ENCODE results near the gene CCDC9. TPM values are rescaled to one million over a fixed set of nuclear protein-coding genes. Genes with fewer than 3 reads are reported as not detected.
A peak's percentile ranks its signal among the peaks of the same experiment; 100 is the strongest.
"Not testable (repeated sequence)": the region's sequence is repeated elsewhere in the genome, so short reads cannot be mapped to it uniquely, and the experiment has no call there.

CCDC9 gene
- total RNA-seq, 4 donors from 2014 or later: 6.6 to 16.8 (median 10.5) TPM

GRCh38 chr19:47274071-47274890 lies 18.0 kb downstream of the CCDC9 start, which contains the start of gene INAFM1:
Gene INAFM1, plus strand, starts transcription at chr19:47274885. Its CDS starts 35 bp downstream, at chr19:47274920.
- H3K27me3 ChIP-seq: no peaks in the 10 kb centered on the region
- peak within 1 kb of the TSS; percentile 99 to 100 (median 99) for H3K27ac ChIP-seq
- peak; percentile 90 for DNase-seq
- intact Hi-C loops (cut with DNase I): no loop called here
- WGBS, 2 donors: 2 to 4% methylated on average over 4 to 17 of the region's 72 CpGs
- H3K9me3 ChIP-seq: no peaks in the 10 kb centered on the region
- peak in 2 of 4 donors; percentile 0 to 51 for TF ChIP-seq POLR2A (IDR thresholded peaks at IDR 0.05)
- TF ChIP-seq, protein P1, sequence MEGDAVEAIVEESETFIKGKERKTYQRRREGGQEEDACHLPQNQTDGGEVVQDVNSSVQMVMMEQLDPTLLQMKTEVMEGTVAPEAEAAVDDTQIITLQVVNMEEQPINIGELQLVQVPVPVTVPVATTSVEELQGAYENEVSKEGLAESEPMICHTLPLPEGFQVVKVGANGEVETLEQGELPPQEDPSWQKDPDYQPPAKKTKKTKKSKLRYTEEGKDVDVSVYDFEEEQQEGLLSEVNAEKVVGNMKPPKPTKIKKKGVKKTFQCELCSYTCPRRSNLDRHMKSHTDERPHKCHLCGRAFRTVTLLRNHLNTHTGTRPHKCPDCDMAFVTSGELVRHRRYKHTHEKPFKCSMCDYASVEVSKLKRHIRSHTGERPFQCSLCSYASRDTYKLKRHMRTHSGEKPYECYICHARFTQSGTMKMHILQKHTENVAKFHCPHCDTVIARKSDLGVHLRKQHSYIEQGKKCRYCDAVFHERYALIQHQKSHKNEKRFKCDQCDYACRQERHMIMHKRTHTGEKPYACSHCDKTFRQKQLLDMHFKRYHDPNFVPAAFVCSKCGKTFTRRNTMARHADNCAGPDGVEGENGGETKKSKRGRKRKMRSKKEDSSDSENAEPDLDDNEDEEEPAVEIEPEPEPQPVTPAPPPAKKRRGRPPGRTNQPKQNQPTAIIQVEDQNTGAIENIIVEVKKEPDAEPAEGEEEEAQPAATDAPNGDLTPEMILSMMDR (IDR thresholded peaks at IDR 0.05): no peak
- peak within 1 kb of the TSS; percentile 55 to 85 (median 78) for H3K4me3 ChIP-seq
- peaks cover 11 to 54% (median 21%) of the 10 kb centered on the region in 3 donors for H3K4me1 ChIP-seq
- peaks cover 11 to 28% (median 19%) of the 10 kb centered on the region in 3 donors for H3K36me3 ChIP-seq

- H3K27ac ChIP-seq: peak overlapping the region; percentile 69 to 100 (median 99)
- WGBS, 2 donors: 42 to 45% methylated on average over 4 to 19 of the region's 82 CpGs
- DNase-seq: no peak
- no peaks in the 10 kb centered on the region for H3K9me3 ChIP-seq
- H3K4me1 ChIP-seq: peaks cover 11 to 54% (median 21%) of the 10 kb centered on the region in 3 donors
- H3K4me3 ChIP-seq: peak overlapping the region; percentile 55 to 85 (median 78)
- peaks cover 11 to 20% (median 16%) of the 10 kb centered on the region in 3 donors for H3K36me3 ChIP-seq
- TF ChIP-seq, protein P1 (IDR thresholded peaks at IDR 0.05): no peak
- TF ChIP-seq POLR2A (IDR thresholded peaks at IDR 0.05): no peak
- no peaks in the 10 kb centered on the region for H3K27me3 ChIP-seq
- intact Hi-C loops (cut with DNase I): no loop called here
Observed at GRCh38 chr19:47274891-47275761, 18.8 kb downstream of the CCDC9 start.

DNA sequence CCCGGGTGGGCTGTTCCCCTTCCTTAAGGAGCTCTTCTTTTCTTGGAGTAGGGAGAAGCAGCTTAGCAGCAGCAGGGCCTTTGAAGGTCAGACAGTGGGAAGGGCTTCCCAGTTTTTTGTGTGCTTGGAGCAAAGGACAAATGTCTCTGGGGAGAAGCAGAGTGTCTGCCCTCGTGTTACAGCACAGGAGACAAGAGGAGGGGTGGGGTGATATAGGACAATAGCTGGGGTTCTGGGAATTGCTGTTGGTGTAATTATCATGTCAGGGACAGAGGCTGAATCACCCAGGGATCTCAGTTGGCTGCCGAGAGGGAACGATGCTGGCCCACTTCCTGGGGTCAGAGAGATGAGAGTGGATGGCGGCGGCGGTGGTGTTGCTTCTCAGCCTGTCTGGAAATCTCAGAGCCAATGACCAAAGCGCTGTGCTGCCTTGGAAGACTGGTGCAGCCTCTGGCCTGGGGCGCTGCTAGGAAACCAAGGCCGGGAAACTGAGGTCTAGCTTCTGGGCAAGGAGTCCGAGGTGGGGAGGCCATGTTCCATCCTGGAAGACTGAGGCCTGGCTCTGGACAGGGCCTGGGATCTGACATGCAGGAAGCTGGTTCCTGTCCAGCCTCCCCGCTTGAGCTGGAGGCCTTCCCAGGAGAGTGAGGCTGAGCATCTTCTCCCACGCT lies 19.6 kb downstream of the CCDC9 start:
- no peaks in the 10 kb centered on the region for H3K9me3 ChIP-seq
- H3K27ac ChIP-seq: peak overlapping the region; percentile 69 to 100 (median 99)
- peaks cover 11 to 54% (median 21%) of the 10 kb centered on the region in 3 donors for H3K4me1 ChIP-seq
- peak overlapping the region in 3 of 4 donors; percentile 76 to 85 (median 79) for H3K4me3 ChIP-seq
- peaks cover 4 to 12% (median 8%) of the 10 kb centered on the region in 3 donors for H3K36me3 ChIP-seq
- 59 to 66% methylated on average over 5 to 8 of the region's 13 CpGs for WGBS, 2 donors
- no peaks in the 10 kb centered on the region for H3K27me3 ChIP-seq
- TF ChIP-seq POLR2A (IDR thresholded peaks at IDR 0.05): no peak
- TF ChIP-seq, protein P1 (IDR thresholded peaks at IDR 0.05): no peak
- intact Hi-C loops (cut with DNase I): no loop called here
- no peak for DNase-seq

GRCh38 chr19:47276513-47276912 lies 20.2 kb downstream of the CCDC9 start:
- Histone ChIP-seq H3K27ac (peak overlapping the region in 3 of 4 donors; percentile 69 to 100 (median 99)), H3K4me1 (peaks cover 11 to 54% (median 21%) of the 10 kb centered on the region in 3 donors)
- H3K4me3 ChIP-seq; intact Hi-C loops (cut with DNase I); H3K27me3 ChIP-seq; H3K36me3 ChIP-seq; H3K9me3 ChIP-seq; DNase-seq: not testable (repeated sequence)
- 80 to 95% methylated on average over 3 of the region's 3 CpGs for WGBS, 2 donors

GRCh38 chr19:47280183-47280797 lies 24.0 kb downstream of the CCDC9 start:
- DNase-seq: no peak
- H3K9me3 ChIP-seq: no peaks in the 10 kb centered on the region
- no peak overlapping the region for H3K27ac ChIP-seq
- no peaks in the 10 kb centered on the region for H3K36me3 ChIP-seq
- intact Hi-C loops (cut with DNase I): no loop called here
- peaks cover 7 to 28% (median 9%) of the 10 kb centered on the region in 3 donors for H3K4me1 ChIP-seq
- TF ChIP-seq POLR2A (IDR thresholded peaks at IDR 0.05): no peak
- TF ChIP-seq, protein P1 (IDR thresholded peaks at IDR 0.05): peak in 3 of 6 experiments; percentile 23 to 52 (median 29)
- H3K4me3 ChIP-seq: no peak overlapping the region
- H3K27me3 ChIP-seq: no peaks in the 10 kb centered on the region
- WGBS, 2 donors: 82 to 89% methylated on average over 8 to 9 of the region's 13 CpGs

Data from esophagus squamous epithelium (tissue), 5 donors.